ENCODE data around the gene PLCB2.
A peak's percentile ranks its signal among the peaks of the same experiment; 100 is the strongest.

PLCB2 gene

GRCh38 chr15:40286061-40286532 is 21.6 kb downstream of the PLCB2 start:
- TF ChIP-seq CTCF (IDR thresholded peaks at IDR 0.05; ENCODE audit: insufficient read depth, low read depth, low read length, missing control alignments), result no peak
- no peak for DNase-seq (ENCODE audit: low read depth)
- H3K4me3 ChIP-seq (ENCODE audit: low read length), result no peak overlapping the region

- peak; percentile 17 for DNase-seq (ENCODE audit: low read depth)
- no peak overlapping the region for H3K4me3 ChIP-seq (ENCODE audit: low read length)
- TF ChIP-seq CTCF (IDR thresholded peaks at IDR 0.05; ENCODE audit: insufficient read depth, low read depth, low read length, missing control alignments), result no peak
Measured at GRCh38 chr15:40285554-40286011, 22.2 kb downstream of the PLCB2 start.

GRCh38 chr15:40285151-40285550 is 22.6 kb downstream of the PLCB2 start:
- TF ChIP-seq CTCF (IDR thresholded peaks at IDR 0.05; ENCODE audit: insufficient read depth, low read depth, low read length, missing control alignments), result no peak
- H3K4me3 ChIP-seq (ENCODE audit: low read length), result no peak overlapping the region
- DNase-seq (ENCODE audit: low read depth), result no peak

GRCh38 chr15:40283615-40284300 is 24.0 kb downstream of the PLCB2 start:
- H3K4me3 ChIP-seq (ENCODE audit: low read length), result no peak overlapping the region
- TF ChIP-seq CTCF (IDR thresholded peaks at IDR 0.05; ENCODE audit: insufficient read depth, low read depth, low read length, missing control alignments), result no peak
- DNase-seq (ENCODE audit: low read depth), result no peak

GRCh38 chr15:40282869-40283614 is 24.7 kb downstream of the PLCB2 start, which contains the start of gene ANKRD63:
Gene ANKRD63, minus strand, starts transcription at chr15:40283064. Its CDS starts 478 bp downstream, at chr15:40282586.
- no peak for TF ChIP-seq CTCF (IDR thresholded peaks at IDR 0.05; ENCODE audit: insufficient read depth, low read depth, low read length, missing control alignments)
- no peak for DNase-seq (ENCODE audit: low read depth)
- peak within 1 kb of the TSS; percentile 16 for H3K4me3 ChIP-seq (ENCODE audit: low read length)

- no peak for TF ChIP-seq CTCF (IDR thresholded peaks at IDR 0.05; ENCODE audit: insufficient read depth, low read depth, low read length, missing control alignments)
- H3K4me3 ChIP-seq (ENCODE audit: low read length), result peak overlapping the region; percentile 16
- DNase-seq (ENCODE audit: low read depth), result peak; percentile 43
Measured at GRCh38 chr15:40282147-40282868, 25.4 kb downstream of the PLCB2 start.
